Stimulated activated CD4-positive, alpha-beta T cell treated with anti-CD3 and anti-CD28 coated beads, TNF-alpha, amount 100 ng/mL, for 1 hour (primary cell): ENCODE data around the gene MOB2.
"Not testable (repeated sequence)": the region's sequence is repeated elsewhere in the genome, so short reads cannot be mapped to it uniquely, and the experiment has no call there.

Experiments used
- DNase-seq, 3 donors: peaks; one replicate each; pipeline ENCODE4 v3.0.0-alpha.2; 2020; ENCODE audit warnings: low read depth in 3 of 3, low spot score in 1 of 3

Gene MOB2

DNA sequence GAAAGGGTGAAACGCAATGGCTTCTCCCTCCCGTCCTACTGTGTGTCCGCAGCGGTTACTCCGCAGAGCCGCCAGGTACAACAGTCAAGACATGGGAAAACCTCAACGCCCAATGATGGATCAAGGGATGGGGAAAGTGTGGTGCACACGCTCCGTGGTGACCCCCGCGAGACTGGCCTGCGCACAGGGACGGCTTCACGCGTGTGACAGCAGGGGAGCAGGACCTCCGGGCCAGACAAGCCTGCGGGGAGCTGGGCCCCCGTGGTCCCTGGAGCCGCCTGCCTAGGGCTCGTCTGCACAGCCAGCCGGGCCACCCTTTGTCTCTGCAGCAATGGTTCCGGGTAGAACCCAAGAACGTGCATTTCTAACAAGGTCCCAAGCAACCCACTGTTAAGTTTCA, 31.7 kb upstream of the MOB2 start:
- no peak for DNase-seq

DNA sequence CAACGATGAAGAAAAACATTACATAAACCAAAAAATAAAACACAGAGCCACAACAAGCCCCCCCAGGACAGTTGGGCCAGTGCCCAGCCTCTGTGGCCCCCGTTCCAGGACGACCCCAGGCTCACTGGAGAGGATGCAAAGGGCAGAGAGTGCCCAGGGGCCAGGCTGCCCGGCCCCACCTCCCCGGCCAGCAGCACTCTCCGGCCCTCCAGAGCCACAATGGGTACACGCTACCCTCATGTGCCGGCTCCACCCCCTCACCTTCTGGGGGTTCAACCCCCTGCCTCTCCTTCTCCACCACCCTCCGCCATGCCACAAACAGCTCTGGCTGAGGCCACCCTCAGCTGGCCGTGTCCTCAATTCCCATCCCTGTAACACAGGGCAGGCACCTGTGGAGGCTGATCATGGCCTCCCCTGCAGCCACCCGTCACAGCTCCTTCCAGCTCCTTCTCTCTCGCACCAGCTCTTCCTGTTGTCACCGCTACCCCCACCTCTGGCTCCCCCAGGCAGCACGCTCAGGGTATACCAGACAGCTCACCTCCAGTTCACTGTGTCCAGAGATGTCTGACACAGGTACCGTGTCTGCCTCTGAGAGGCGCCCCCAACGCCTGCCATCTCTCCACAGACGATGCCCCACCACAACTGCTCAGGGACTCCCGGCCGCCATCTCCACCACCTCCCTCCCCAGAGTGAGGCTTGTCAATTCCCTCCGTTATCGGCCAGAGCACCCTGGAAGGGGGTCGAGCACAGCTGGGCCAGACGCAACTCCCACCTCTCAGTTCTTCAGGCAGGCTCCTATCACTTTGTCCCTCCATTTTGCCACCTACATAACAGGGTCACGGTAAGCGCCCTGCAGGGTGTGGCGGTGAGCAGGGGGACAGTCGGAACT, 30.8 kb upstream of the MOB2 start:
- DNase-seq, result no peak

DNA sequence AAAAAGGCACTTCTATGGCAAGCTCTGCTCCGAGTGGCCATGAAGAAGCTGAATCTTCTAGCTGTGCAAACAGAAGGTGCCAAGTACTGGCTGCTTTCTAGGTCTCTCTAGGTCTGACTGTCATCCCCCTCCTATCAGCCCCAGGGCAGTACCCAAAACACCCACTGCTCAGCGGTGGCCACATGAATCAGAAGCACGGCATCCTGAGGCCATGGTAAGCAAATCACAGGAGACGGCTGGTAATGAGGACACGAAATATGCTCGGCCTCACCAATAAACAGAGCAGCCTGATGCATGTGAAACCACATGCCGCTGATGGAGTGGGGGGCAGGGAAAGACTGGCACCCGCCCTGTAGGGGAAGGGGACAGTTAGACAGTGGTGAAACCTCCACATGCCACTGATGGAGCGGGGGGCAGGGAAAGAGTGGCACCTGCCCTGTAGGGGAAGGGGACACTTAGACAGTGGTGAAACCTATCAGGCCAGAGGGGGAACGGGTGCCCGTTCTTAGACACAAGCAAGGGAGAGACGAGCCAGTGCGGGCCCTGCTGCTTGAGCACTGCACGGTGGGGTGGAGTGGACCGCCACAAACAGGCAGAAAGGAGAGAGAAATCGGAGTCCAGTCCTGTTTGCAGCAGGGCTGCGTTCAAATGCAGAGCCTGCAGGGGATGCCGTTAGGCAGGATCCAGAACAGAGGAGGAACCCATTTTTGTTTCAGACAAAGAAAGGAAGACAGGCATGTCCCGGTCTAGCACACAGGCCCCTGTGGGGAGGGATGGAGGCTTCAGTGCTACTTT, 29.9 kb upstream of the MOB2 start:
- DNase-seq, result no peak

DNA sequence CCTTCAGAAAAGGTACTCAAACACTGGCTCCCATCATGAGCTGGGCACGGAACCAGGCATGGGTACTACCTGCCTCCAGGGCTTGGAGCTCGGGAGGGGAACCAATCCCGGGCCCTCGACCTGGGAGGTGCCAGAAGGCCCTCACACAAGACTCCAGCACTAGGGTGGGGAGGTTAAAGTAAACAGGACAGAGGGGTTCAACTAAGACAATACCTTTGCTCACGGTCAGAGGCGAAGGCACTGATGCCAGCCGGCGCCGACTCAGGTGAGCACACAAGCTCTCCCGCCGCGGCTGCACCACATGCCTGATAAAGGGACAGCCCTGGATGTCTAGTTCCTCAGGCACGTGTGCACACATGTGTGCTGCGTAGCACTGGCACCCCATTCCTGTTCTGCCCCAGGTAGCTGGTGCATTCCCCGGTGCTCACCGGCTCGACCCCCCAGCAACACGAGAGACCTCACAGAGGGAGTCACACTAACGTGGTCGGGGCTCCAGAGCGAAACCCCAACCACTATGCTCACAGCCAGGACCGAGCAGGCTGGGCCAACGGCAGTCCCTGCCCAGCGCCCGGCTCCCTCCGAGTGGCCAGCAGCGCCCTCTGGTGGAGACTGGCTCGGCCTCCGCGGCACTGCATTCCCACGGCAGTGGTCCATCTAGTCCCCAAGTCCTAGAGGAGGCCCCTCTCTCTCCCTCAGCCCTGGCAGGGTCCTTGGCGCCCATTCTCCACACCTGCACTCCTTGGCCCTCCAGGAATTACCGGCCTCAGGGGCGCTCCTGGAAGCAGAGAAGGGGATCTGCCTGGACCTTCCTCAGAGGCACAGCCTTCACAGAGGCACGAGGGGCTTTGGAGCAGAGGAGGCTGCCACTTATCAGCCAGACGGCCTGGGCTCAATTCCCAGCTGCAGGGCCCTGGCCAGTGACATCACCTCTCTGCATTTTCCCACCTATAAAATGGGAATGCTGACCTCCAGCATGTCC, 28.8 kb upstream of the MOB2 start:
- DNase-seq, result peak; percentile 28 to 73 (median 44)

DNA sequence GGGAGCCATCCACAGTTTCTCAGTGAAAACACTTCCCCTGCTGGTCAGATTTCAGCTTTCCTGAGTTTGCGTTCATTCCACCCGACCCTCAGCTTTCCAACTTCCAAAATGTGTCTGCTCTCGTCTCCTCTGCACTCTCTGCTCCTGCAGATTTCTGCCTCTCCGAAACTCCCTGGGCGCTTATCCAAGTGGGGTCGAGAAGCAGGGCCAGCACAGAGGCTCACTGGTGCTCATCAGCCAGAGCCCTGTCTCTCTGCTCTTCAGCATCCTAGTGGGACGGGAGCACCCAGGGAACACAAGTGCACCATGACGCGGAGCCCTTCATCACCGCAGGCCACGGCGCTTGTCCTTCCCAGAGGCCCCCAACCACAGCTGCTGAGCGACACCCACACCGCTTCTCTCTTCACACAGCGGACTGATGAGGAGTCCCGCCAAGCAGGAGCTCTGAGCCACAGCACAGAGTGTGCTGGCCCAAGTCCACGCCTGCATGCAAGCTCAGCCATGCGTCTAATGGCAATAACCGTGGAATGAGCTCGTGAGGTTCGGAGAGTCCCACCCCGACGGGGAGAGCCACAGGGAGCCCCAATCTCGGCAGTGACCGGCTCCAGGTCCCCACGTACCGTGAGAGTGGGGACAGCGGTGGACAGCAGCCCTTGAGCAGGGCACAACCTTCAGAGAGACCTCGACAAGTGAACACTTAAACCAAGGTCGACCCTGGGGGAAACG, 27.9 kb upstream of the MOB2 start:
- DNase-seq, result no peak

DNA sequence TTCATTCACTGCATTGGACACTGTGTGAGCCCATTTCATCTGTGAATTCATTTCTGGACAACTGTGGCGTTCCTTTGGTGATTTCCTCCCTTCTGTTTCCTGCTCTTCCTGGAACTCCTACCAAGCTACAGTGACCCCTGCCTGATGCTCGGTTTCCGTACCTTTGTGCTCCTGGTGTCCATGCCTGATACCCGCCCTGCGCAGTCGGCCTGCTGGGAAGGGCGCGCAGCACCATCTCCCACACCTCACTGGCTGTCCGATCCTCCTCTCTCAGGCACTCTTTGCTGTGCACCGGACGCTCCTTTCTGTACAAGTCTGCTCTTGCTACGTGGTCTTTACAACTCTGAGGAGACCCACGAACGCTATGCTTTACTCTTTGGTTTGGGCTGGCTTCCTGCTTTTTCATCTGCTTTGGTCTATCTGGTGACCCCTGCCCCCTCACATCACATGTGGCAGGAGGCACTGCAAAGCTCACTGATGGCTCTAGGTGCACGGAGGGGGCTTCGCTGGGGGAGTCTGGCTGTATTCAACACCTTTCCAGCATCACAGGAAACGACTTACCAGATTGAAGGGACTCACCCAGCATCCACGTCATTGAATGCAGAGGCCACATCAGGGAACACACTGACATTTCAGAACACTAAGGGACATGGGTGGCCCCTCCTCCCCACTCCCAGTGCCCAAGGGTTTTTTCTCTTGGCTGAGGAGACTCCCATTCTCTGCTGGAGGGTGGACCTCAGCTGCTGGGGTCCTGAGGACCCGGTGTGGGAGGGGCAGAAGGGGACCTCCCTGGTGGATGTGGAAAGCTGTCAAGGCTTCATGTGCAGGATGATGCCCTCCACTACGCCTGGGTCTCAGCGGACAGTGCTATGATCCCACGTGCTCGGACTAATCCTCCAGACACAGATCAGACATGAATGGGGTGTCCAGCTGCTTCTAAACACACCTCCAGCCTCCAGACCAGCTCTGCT, 27.0 kb upstream of the MOB2 start:
- DNase-seq, result no peak

DNA sequence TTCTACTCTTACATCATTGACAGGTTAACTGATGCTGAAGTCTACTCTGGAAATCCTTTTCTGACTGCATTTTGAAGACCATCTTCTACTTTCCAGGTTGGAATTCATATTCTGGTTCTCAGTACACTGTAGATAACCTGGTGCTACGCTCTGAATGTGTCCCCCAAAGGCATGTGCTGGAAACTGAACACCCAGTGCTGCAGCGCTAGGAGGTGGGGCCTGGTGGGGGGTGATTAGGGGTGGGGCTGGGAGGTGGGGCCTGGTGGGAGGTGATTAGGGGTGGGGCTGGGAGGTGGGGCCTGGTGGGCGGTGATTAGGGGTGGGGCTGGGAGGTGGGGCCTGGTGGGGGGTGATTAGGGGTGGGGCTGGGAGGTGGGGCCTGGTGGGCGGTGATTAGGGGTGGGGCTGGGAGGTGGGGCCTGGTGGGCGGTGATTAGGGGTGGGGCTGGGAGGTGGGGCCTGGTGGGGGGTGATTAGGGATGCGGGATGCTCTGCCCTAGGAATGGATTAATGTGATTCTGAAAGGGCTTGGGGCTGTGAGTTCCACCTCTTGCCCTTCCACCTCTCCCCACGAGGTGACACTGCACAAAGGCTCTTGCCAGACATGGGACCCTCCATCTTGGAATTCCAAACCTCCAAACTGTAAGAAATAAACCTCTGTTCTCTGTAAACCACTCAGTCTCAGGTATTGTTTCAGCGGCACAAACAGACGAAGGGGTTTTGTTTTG, 26.1 kb upstream of the MOB2 start:
- DNase-seq, result not testable (repeated sequence)

DNA sequence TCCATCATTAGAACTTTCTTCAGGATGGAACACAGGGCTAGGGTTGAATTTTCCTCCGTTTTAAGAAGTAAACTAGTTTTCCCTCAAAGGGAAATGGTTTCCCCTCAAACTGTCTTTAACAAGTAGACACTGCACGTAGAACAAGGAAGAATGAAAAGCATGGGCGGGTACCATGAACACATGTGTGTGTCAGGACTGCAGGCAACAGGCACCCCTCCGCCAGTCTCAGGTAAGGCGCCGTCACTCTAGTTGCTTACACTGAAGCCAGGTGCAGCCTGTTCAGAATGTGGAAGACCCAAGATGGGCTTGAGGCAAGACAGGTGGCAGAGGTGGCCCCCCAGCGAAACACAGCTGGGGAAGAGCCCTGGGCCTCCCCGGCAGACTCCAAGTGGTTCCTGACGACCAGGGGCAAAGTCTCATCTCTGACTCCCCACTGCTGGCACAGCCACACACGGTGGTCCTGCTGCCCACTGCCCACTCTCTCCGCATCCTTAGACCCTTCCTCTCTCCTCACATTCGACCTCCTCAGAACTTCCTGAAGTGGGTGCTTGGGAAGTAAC, 25.4 kb upstream of the MOB2 start:
- DNase-seq, result no peak

DNA sequence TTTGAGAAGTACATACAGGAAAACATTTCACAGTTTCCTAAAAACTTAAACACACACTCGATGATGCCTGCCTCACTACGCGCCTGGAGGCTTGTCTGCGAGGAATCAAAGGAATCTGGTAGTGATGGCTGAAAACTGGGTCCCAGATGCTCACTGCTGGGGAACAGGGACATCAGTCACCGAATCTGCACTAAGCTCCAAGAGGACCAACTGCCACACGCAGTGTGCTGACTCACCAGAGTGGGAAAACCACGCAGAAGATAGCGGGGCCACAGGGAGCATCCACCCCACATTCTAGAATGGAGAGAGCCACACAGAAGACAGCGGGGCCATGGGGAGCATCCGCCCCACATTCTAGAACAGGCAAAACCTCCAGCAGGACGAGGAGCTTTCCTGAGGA, 24.3 kb upstream of the MOB2 start:
- no peak for DNase-seq

DNA sequence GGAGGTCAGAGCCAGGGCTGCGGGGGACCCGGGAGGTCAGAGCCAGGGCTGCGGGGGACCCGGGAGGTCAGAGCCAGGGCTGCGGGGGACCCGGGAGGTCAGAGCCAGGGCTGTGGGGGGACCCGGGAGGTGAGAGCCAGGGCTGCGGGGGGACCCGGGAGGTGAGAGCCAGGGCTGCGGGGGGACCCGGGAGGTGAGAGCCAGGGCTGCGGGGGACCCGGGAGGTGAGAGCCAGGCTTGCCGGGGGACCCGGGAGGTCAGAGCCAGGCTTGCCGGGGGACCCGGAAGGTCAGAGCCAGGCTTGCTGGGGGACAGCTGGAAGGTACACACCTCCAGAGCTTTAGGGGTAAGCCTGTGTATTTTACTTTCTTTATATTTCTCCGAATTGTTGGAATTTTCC, 23.8 kb upstream of the MOB2 start:
- not testable (repeated sequence) for DNase-seq

DNA sequence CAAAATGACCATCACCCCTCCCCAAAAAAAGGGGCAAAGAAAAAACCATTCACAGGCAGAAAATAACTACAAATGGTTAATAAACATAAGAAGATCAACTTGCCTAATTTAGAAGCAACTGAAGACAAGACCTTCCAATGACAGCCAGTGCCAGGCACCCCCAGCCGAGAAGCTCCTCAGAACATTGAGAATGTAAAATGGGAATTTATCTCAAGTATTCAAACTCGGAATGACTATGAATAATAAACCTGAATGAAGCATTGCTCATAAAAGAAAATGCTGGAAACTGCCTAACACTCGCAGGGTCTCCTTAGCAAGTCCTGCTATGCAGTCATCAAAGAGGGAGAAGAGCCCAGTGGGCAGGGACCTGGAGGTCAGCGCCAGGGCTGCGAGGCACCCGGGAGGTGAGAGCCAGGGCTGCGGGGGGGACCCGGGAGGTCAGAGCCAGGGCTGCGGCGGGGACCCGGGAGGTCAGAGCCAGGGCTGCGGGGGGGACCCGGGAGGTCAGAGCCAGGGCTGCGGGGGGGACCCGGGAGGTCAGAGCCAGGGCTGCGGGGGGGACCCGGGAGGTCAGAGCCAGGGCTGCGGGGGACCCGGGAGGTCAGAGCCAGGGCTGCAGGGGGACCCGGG, 23.2 kb upstream of the MOB2 start:
- no peak for DNase-seq

DNA sequence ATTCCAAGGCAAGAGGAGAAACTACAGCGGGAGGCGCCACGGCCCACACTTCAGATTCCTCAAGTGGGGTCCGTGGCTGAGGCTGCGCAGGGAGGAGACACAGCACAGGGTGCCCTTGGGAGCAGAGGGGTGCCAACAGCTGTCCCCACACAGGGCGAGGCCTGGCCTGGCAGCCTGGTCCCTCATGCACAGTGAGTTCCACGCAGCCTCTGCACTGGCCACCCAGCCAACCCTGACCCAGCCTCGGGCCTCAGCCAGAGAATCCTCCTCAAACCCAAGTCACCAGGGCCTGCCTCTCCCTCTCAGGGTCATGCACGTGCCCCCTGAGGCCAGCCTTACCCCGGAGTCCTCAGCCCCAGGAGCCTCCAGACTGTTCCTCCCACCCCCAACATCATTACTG, 22.4 kb upstream of the MOB2 start:
- no peak for DNase-seq

DNA sequence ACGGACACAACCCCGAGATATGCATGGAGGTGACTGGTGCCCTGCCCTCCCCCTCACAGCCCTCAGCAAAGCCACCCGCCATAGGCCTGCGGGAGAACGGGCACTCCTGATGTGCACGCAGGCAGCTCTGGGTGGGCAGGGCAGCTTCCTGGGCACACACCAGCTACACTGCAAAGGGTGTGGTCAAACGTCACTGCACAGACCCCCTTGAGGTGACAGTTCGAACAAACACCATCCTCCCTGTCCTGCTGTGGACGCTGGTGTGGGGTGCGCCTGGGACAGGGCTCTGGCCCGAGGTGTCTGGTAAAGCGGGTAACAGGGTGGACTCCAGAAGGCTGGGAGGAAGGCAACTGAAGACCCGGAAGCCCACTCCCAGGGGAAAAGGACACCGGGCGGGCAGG, 21.9 kb upstream of the MOB2 start:
- no peak for DNase-seq

DNA sequence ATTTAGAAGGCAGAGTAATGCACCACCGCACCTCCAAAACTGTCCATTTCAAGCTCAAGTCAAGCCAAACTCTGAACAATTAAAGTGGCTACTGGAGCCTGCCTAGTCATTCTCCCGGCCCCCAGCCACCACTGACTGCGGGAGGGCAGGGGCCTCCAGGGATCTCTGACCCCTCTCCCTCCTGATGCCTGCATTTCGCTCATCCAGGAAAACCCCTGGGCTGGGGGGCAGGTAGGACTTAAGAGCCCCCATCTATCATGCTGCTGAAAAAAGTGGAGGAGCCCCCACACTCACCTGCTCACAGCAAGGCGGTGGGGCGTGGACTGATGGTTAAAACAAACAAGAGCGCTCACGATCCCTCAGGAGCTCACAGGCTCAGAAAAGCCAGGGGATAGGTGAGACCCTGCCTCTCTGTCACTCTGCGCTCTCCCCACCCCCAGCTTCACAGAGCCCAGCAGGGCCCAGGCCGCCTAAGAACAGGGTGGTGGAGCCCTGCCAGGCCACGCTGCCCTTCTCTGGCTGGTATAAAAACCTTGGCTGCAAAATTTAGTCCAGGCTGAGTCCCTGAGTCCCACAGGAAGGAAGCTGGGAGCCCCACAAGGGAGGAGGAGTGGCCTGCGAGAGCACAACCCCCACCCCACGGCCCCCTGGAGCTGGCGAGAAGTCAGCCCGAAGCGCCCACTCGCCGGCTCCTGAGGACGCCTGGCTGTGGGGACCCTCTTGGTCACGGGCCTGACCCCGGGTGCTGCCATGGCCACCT, 21.0 kb upstream of the MOB2 start:
- no peak for DNase-seq

DNA sequence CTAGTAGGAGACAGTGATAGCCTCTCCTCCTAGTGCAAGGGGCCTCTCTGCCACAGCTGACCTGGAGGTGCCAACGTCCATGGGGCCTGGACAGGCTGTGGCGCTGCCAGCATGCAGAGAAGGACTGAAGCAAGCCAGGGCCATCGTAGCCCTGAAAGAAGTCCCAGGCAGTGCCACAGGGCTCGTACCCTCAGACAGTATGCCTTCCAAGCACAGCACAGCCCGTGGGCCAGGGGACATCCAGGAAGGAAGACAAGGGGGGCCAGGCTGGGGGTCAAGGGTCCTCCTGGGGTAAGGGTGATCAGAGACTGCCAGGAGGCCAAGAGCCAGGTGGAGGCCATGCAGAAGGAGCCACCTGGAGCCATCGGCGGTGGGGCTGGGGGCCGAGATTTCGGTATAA, 20.4 kb upstream of the MOB2 start:
- DNase-seq, result no peak

DNA sequence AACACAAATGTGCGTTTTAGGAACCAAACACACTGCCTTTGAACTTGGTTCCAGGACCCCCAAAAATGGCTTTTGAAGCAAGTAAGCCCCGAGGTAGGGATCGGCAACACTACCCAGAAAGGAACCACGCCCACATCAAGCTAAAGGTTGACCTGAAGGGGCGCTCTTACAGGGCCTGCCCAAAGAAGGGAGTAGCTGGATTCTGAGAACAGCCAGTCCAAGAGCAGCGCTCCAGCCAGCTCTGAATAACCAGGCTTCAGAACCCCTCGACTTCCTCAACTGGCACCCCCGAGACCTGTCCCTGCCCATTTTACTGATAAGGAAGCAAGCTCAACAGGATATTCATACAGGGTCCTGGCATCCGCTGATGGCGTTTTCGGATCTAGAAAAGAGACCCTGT, 18.9 kb upstream of the MOB2 start:
- DNase-seq, result no peak

DNA sequence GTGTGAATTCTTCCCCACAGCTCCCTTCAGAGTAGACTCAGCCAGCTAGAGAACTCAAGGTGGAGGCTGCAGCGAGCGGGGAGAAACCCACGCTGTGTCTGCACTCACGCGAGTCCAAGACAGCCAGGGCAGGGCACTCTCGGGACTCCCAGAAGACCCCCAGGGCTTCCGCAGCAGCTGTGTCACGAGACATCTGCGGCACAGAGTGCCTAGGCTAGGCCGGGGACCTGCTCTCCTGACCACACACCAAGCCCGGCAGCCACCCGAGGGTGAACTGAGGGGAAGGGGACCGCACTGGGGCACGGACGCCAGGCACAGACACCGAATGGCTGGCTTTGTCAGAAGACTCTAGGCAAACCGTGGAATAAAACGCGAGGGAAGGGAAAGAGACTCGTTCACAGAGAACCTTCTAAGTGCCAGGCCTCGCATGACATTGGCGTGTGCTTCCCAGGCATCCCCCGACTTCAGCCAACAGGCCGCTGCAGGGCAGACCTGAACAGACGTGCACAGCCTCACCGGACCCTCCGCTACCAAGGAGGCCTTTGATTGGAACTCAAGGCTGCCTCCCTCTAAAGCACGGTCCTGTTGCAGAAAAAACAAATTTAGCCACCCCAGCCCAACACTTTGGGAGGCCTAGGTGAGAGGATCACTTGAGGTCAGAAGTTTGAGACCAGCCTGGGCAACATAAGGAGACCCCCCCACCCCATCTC, 18.2 kb upstream of the MOB2 start:
- no peak for DNase-seq
